ENCODE measurements around the gene ENTHD1.

The ENTHD1 gene

GRCh38 chr22:39938509-39939111 is 45.0 kb upstream of the ENTHD1 start:
- Histone ChIP-seq H3K9ac (ENCODE audit: low read length) (no peak overlapping the region), H3K4me2 (ENCODE audit: low read length) (no peak overlapping the region), H3K27me3 (ENCODE audit: insufficient read depth, low read length) (no peaks in the 10 kb centered on the region; the same call in 1 of the 2 replicates), H2AFZ (ENCODE audit: low read length) (no peak overlapping the region), H3K36me3 (ENCODE audit: insufficient read depth, low read length) (no peaks in the 10 kb centered on the region), H3K9me3 (ENCODE audit: low read length) (no peaks in the 10 kb centered on the region), H3F3A (ENCODE audit: insufficient read depth, low read length) (no peaks in the 10 kb centered on the region), H4K20me1 (ENCODE audit: insufficient read depth, low read length) (no peaks in the 10 kb centered on the region), H3K79me2 (ENCODE audit: insufficient read depth, low read length) (no peaks in the 10 kb centered on the region), H3K4me1 (ENCODE audit: insufficient read depth, low read length, severe bottlenecking) (no peaks in the 10 kb centered on the region), H3K4me3 (ENCODE audit: low read depth, low read length, poor library complexity, severe bottlenecking) (no peak overlapping the region), H3K27ac (ENCODE audit: low read depth, low read length, poor library complexity, severe bottlenecking) (no peak overlapping the region), H3K9me2 (ENCODE audit: low read depth, low read length) (no peaks in the 10 kb centered on the region)
- no peak for TF ChIP-seq EZH2 (IDR thresholded peaks at IDR 0.05; ENCODE audit: borderline replicate concordance, low read length)
- TF ChIP-seq CTCF (IDR thresholded peaks at IDR 0.05; ENCODE audit: low read length) = no peak

- Histone ChIP-seq H3K9me2 (ENCODE audit: low read depth, low read length) (no peaks in the 10 kb centered on the region), H2AFZ (ENCODE audit: low read length) (no peak overlapping the region), H3K27me3 (ENCODE audit: insufficient read depth, low read length) (no peaks in the 10 kb centered on the region; the same call in 1 of the 2 replicates), H3K9ac (ENCODE audit: low read length) (no peak overlapping the region), H3F3A (ENCODE audit: insufficient read depth, low read length) (no peaks in the 10 kb centered on the region), H3K4me2 (ENCODE audit: low read length) (no peak overlapping the region), H3K36me3 (ENCODE audit: insufficient read depth, low read length) (no peaks in the 10 kb centered on the region), H3K79me2 (ENCODE audit: insufficient read depth, low read length) (no peaks in the 10 kb centered on the region), H3K27ac (ENCODE audit: low read depth, low read length, poor library complexity, severe bottlenecking) (no peak overlapping the region), H3K9me3 (ENCODE audit: low read length) (no peaks in the 10 kb centered on the region), H3K4me3 (ENCODE audit: low read depth, low read length, poor library complexity, severe bottlenecking) (no peak overlapping the region), H4K20me1 (ENCODE audit: insufficient read depth, low read length) (no peaks in the 10 kb centered on the region), H3K4me1 (ENCODE audit: insufficient read depth, low read length, severe bottlenecking) (no peaks in the 10 kb centered on the region)
- no peak for TF ChIP-seq CTCF (IDR thresholded peaks at IDR 0.05; ENCODE audit: low read length)
- no peak for TF ChIP-seq EZH2 (IDR thresholded peaks at IDR 0.05; ENCODE audit: borderline replicate concordance, low read length)
Observed at GRCh38 chr22:39937906-39938305, 44.3 kb upstream of the ENTHD1 start.

GRCh38 chr22:39936523-39937145 is 43.1 kb upstream of the ENTHD1 start:
- Histone ChIP-seq H3K9me3 (ENCODE audit: low read length) (no peaks in the 10 kb centered on the region), H3K9ac (ENCODE audit: low read length) (no peak overlapping the region), H3K36me3 (ENCODE audit: insufficient read depth, low read length) (no peaks in the 10 kb centered on the region), H4K20me1 (ENCODE audit: insufficient read depth, low read length) (no peaks in the 10 kb centered on the region), H3K79me2 (ENCODE audit: insufficient read depth, low read length) (no peaks in the 10 kb centered on the region), H2AFZ (ENCODE audit: low read length) (no peak overlapping the region), H3F3A (ENCODE audit: insufficient read depth, low read length) (no peaks in the 10 kb centered on the region), H3K4me1 (ENCODE audit: insufficient read depth, low read length, severe bottlenecking) (no peaks in the 10 kb centered on the region), H3K27ac (ENCODE audit: low read depth, low read length, poor library complexity, severe bottlenecking) (no peak overlapping the region), H3K27me3 (ENCODE audit: insufficient read depth, low read length) (no peaks in the 10 kb centered on the region; the same call in 1 of the 2 replicates), H3K4me3 (ENCODE audit: low read depth, low read length, poor library complexity, severe bottlenecking) (no peak overlapping the region), H3K4me2 (ENCODE audit: low read length) (no peak overlapping the region), H3K9me2 (ENCODE audit: low read depth, low read length) (no peaks in the 10 kb centered on the region)
- TF ChIP-seq EZH2 (IDR thresholded peaks at IDR 0.05; ENCODE audit: borderline replicate concordance, low read length) = no peak
- no peak for TF ChIP-seq CTCF (IDR thresholded peaks at IDR 0.05; ENCODE audit: low read length)
